Right lobe of liver (tissue), 4 donors: ENCODE results near the gene NRXN3.

Source experiments
- CTCF ChIP-seq, 4 donors: fragments of 200-600 bp in 3 of 4; fragments of 450-650 bp in 1 of 4; IDR thresholded peaks; one replicate each; pipeline versions ENCODE4 v1.5.1 to v1.8.0; 2016 to 2022; ENCODE audit warnings: antibody characterized with exemption in 4 of 4, mild to moderate bottlenecking in 2 of 4
- POLR2A ChIP-seq: fragments of 450-650 bp; IDR thresholded peaks from one replicate; pipeline ENCODE4 v1.6.1; 2017; ENCODE audit warnings: antibody characterized with exemption, mild to moderate bottlenecking
- donor health status: DM: no; HTN: no; CAD: no.
- donor health status: DM: no; HTN: no; CAD: no.
- donor health status: DM: no; HTN: yes; CAD: no.

- TF ChIP-seq CTCF (IDR thresholded peaks at IDR 0.05) (no peak), POLR2A (no peak)
Observed at GRCh38 chr14:79275292-79275655, 1105.1 kb downstream of the NRXN3 start.
